ENCODE results near the gene GAK.
A peak's percentile ranks its signal among the peaks of the same experiment; 100 is the strongest.
"Not testable (repeated sequence)": the region's sequence is repeated elsewhere in the genome, so short reads cannot be mapped to it uniquely, and the experiment has no call there.

The GAK gene

GRCh38 chr4:931960-932712, at the start of gene GAK, which contains the start of gene TMEM175:
GAK (minus strand) TSS chr4:932316; CDS start chr4:932187, 129 bp downstream.
TMEM175 (plus strand) TSS chr4:932460; CDS start chr4:947740, 15,280 bp downstream.
- peaks cover 10% of the 10 kb centered on the region for H3K36me3 Mint-ChIP-seq

GRCh38 chr4:978957-979701, 47.0 kb upstream of the GAK start:
- Mint-ChIP-seq H3K36me3 (no peaks in the 10 kb centered on the region), H3K27ac (no peak overlapping the region), H3K27me3 (peaks cover 10% of the 10 kb centered on the region), H3K9me3 (no peaks in the 10 kb centered on the region), H3K4me3 (no peak overlapping the region), H3K4me1 (peaks cover 4% of the 10 kb centered on the region)
- CTCF ChIA-PET: interaction anchor here (0.6 kb wide), 1 partner anchor 177 kb away, joined by 3 read pairs; no protein-coding TSS in a partner anchor
- no peak for DNase-seq

More at GRCh38 chr4:931960-932712, at the start of gene GAK, which contains the start of gene TMEM175:
- Mint-ChIP-seq H3K4me1 (peaks cover 43% of the 10 kb centered on the region), H3K27me3 (no peaks in the 10 kb centered on the region), H3K4me3 (peak within 1 kb of the TSS; percentile 96), H3K9me3 (no peaks in the 10 kb centered on the region), H3K27ac (peak within 1 kb of the TSS; percentile 96)
- CTCF ChIA-PET: interaction anchor here (1.2 to 1.4 kb wide), 2 partner anchors 51 to 190 kb away, joined by 3 to 4 read pairs; no protein-coding TSS in a partner anchor
- DNase-seq: peak; percentile 96

- not testable (repeated sequence) for H3K4me3 Mint-ChIP-seq, H3K27me3 Mint-ChIP-seq
These were observed 43.9 kb upstream of the GAK start for GRCh38 chr4:976016-976415.

GRCh38 chr4:974668-975067, 42.6 kb upstream of the GAK start:
- no peak for DNase-seq
- CTCF ChIA-PET: interaction anchor here (0.9 kb wide), 1 partner anchor 171 kb away, joined by 3 read pairs; no protein-coding TSS in a partner anchor
- peaks cover 15% of the 10 kb centered on the region for H3K4me1 Mint-ChIP-seq
- H3K4me3 Mint-ChIP-seq: no peak overlapping the region
- no peaks in the 10 kb centered on the region for H3K9me3 Mint-ChIP-seq
- H3K36me3 Mint-ChIP-seq: no peaks in the 10 kb centered on the region
- no peak overlapping the region for H3K27ac Mint-ChIP-seq
- peaks cover 10% of the 10 kb centered on the region for H3K27me3 Mint-ChIP-seq

More at GRCh38 chr4:976016-976415, 43.9 kb upstream of the GAK start:
- H3K9me3 Mint-ChIP-seq, H3K27ac Mint-ChIP-seq, H3K36me3 Mint-ChIP-seq, CTCF ChIA-PET, DNase-seq, H3K4me1 Mint-ChIP-seq: not testable (repeated sequence)

GRCh38 chr4:973431-974397, 41.6 kb upstream of the GAK start, which contains the start of gene DGKQ:
DGKQ (minus strand) TSS chr4:973569; CDS start chr4:973482, 87 bp downstream.
- H3K27me3 Mint-ChIP-seq: peaks cover 10% of the 10 kb centered on the region
- peak within 1 kb of the TSS; percentile 53 for H3K4me3 Mint-ChIP-seq
- DNase-seq: peak; percentile 88
- H3K27ac Mint-ChIP-seq: no peak within 1 kb of the TSS
- H3K36me3 Mint-ChIP-seq: no peaks in the 10 kb centered on the region
- H3K9me3 Mint-ChIP-seq: no peaks in the 10 kb centered on the region
- CTCF ChIA-PET: no interaction called here
- peaks cover 15% of the 10 kb centered on the region for H3K4me1 Mint-ChIP-seq

GRCh38 chr4:972651-973424, 40.7 kb upstream of the GAK start:
- H3K27me3 Mint-ChIP-seq: peaks cover 10% of the 10 kb centered on the region
- H3K9me3 Mint-ChIP-seq: no peaks in the 10 kb centered on the region
- H3K4me1 Mint-ChIP-seq: peaks cover 15% of the 10 kb centered on the region
- CTCF ChIA-PET: no interaction called here
- H3K36me3 Mint-ChIP-seq: no peaks in the 10 kb centered on the region
- no peak overlapping the region for H3K27ac Mint-ChIP-seq
- H3K4me3 Mint-ChIP-seq: peak overlapping the region; percentile 53
- DNase-seq: peak; percentile 78

GRCh38 chr4:971666-972500, 39.8 kb upstream of the GAK start:
- Mint-ChIP-seq H3K4me1 (peaks cover 15% of the 10 kb centered on the region), H3K27ac (no peak overlapping the region)
- CTCF ChIA-PET: no interaction called here

GRCh38 chr4:970854-971520, 38.9 kb upstream of the GAK start:
- Mint-ChIP-seq H3K9me3 (no peaks in the 10 kb centered on the region), H3K36me3 (no peaks in the 10 kb centered on the region)
- DNase-seq: no peak

More at GRCh38 chr4:971666-972500, 39.8 kb upstream of the GAK start:
- Mint-ChIP-seq H3K9me3 (no peaks in the 10 kb centered on the region), H3K4me3 (peak overlapping the region; percentile 53), H3K36me3 (no peaks in the 10 kb centered on the region), H3K27me3 (peaks cover 9% of the 10 kb centered on the region)
- no peak for DNase-seq

GRCh38 chr4:970046-970745, 38.1 kb upstream of the GAK start:
- Mint-ChIP-seq H3K27ac (no peak overlapping the region), H3K4me1 (peaks cover 11% of the 10 kb centered on the region), H3K27me3 (peaks cover 6% of the 10 kb centered on the region), H3K4me3 (no peak overlapping the region), H3K36me3 (no peaks in the 10 kb centered on the region), H3K9me3 (no peaks in the 10 kb centered on the region)
- no peak for DNase-seq
- CTCF ChIA-PET: no interaction called here

More at GRCh38 chr4:970854-971520, 38.9 kb upstream of the GAK start:
- H3K27ac Mint-ChIP-seq: no peak overlapping the region
- peaks cover 6% of the 10 kb centered on the region for H3K27me3 Mint-ChIP-seq
- peaks cover 11% of the 10 kb centered on the region for H3K4me1 Mint-ChIP-seq
- H3K4me3 Mint-ChIP-seq: peak overlapping the region; percentile 10
- CTCF ChIA-PET: no interaction called here

GRCh38 chr4:968621-969394, 36.7 kb upstream of the GAK start:
- Mint-ChIP-seq H3K9me3 (no peaks in the 10 kb centered on the region), H3K4me1 (peaks cover 11% of the 10 kb centered on the region), H3K4me3 (no peak overlapping the region), H3K36me3 (no peaks in the 10 kb centered on the region), H3K27ac (no peak overlapping the region), H3K27me3 (no peaks in the 10 kb centered on the region)
- CTCF ChIA-PET: no interaction called here
- DNase-seq: no peak

- H3K9me3 Mint-ChIP-seq: no peaks in the 10 kb centered on the region
- H3K27ac Mint-ChIP-seq: no peak overlapping the region
- H3K4me3 Mint-ChIP-seq: no peak overlapping the region
- no peaks in the 10 kb centered on the region for H3K36me3 Mint-ChIP-seq
- CTCF ChIA-PET: no interaction called here
- no peak for DNase-seq
- H3K27me3 Mint-ChIP-seq: no peaks in the 10 kb centered on the region
- H3K4me1 Mint-ChIP-seq: peaks cover 11% of the 10 kb centered on the region
These were observed 36.1 kb upstream of the GAK start for GRCh38 chr4:968221-968620.
